A172 (cell line): ENCODE results near the gene ECSIT. TPM values are rescaled to one million over a fixed set of nuclear protein-coding genes. Genes with fewer than 3 reads are reported as not detected.
"Not testable (repeated sequence)": the region's sequence is repeated elsewhere in the genome, so short reads cannot be mapped to it uniquely, and the experiment has no call there.

ENCODE experiments used
- DNase-seq: peaks from one replicate; pipeline ENCODE4 v3.0.0-alpha.2; 2015; ENCODE audit warnings: low spot score
- total RNA-seq: library from RNA; depleted of rRNA; stranded (reverse); fragments of >200 nt; shearing (Covaris generic); gene quantifications from 2 replicates; pipeline ENCODE4 v1.2.3, GENCODE V29; 2014; rRNA removed

Gene ECSIT, protein sequence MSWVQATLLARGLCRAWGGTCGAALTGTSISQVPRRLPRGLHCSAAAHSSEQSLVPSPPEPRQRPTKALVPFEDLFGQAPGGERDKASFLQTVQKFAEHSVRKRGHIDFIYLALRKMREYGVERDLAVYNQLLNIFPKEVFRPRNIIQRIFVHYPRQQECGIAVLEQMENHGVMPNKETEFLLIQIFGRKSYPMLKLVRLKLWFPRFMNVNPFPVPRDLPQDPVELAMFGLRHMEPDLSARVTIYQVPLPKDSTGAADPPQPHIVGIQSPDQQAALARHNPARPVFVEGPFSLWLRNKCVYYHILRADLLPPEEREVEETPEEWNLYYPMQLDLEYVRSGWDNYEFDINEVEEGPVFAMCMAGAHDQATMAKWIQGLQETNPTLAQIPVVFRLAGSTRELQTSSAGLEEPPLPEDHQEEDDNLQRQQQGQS
- total RNA-seq: 44.0 and 54.0 TPM in 2 replicates

DNA sequence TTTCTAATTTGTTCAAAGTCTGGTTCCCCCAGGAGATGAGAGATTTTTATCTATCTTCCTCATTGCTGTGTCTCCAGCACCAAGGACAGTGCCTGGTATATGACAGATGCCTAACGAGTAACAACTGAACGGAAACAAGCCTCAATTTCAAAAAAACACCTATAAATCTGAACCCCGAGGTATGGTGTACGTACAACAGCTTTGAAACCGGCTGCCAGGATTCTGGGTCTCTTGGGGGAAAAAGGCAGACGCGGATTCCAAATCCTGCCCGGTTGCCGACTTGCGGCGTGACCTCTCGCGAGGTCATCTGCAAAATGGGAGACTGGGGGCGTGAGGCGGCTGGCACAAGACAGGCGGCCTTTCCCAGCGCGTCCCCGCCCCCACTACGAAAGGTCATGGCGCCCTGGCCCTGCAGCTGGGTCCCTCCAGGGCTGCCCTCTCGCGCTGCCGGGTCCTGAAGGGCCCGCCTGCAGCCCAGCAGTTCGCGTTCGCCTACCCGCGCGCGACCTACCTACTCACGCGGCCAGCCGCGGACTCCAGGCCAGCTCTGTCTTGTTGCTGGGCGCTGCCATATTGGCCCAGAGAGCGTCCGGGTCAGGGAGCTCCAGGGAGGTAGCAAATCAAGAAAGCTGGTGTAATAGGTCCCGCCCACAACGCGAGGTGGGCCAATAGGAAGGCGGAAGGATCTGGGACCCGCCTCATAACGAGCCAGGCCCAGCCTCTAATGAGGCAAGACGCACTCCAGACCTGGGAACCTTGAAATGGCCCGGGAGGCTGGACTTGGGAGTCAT lies at the start of gene ECSIT:
Gene ECSIT (minus strand): TSS at position 584 of the 791 bp plus-strand sequence. CDS start 9,964 bp downstream, outside the sequence.
- DNase-seq: peak; percentile 99

DNA sequence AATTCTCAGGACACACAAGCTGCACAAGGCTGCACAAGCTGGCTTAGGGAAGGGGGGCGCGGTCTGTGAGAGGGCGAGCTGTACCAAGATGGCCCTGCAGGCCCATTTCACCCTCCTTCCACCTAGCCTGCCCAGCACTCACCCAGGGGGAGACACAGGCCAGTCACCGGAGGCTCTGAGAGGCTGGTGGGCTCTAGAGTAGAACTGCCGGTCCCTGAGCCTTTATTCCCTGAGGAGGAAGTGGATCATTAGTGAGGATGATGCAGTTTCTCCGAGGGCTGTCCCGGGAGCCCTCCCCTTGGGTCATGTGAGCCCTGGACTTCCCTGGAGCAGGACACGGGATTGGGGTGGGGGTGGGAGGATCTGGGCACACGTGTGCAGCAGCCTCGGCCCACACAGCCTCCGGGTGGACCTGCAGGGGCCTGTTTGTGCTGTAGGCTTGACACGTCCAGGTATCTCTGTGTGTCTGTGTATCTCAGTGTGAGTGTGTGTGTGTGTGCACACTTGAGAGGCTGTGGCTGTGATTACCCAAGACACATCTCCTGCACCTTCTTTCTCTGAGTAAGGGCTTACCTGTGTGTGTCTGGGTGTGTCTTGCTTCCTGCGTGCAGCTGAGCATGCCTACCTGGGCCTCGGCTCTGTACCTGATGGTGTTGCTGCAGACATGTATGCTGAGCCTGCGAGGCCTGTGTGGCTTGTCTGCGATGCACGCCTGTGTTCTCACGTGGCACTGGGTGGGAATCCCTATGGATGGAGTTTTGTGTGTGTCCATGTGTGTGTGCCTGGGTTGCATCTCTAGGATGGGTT lies 48.7 kb upstream of the ECSIT start, which contains the start of gene ACP5:
Gene ACP5 (minus strand): TSS at position 195 of the 807 bp plus-strand sequence. CDS start 328 bp downstream, outside the sequence.
- peak; percentile 32 for DNase-seq

DNA sequence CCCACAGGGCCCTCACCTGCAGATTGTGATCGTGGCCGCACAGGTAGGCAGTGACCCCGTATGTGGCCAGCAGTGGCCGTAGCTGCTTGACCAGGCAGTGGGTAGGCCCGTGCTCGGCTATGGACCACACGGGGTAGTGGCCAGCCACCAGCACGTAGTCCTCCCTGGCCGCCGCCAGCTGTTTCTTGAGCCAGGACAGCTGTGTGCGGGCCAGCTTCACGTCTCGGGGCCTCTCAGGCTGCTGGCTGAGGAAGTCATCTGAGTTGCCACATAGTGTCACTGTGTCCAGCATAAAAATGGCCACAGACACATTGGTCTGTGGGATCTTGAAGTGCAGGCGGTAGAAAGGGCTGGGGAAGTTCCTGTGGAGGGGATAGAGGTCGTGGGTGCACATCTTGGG lies 47.3 kb upstream of the ECSIT start:
- no peak for DNase-seq

GRCh38 chr19:11574689-11575088 lies 45.8 kb upstream of the ECSIT start:
- DNase-seq: no peak

GRCh38 chr19:11573763-11574162 lies 44.8 kb upstream of the ECSIT start:
- not testable (repeated sequence) for DNase-seq

DNA sequence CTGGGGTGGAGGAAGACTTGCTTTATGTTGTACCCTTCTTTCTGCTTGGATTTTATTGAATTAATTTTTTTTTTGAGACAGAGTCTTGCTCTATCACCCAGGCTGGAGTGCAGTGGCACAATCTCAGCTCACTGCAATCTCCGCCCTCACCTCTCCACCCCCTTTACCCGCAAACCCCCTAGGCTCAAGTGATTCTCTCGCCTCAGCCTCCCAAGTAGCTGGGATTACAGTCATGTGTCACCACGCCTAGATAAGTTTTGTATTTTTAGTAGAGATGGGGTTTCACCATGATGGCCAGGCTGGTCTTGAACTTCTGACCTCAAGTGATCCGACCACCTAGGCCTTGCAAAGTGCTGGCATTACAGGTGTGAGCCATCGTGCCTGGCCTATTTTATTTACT lies 44.4 kb upstream of the ECSIT start:
- not testable (repeated sequence) for DNase-seq

- DNase-seq: no peak
These were observed 41.1 kb upstream of the ECSIT start for GRCh38 chr19:11570039-11570462.

DNA sequence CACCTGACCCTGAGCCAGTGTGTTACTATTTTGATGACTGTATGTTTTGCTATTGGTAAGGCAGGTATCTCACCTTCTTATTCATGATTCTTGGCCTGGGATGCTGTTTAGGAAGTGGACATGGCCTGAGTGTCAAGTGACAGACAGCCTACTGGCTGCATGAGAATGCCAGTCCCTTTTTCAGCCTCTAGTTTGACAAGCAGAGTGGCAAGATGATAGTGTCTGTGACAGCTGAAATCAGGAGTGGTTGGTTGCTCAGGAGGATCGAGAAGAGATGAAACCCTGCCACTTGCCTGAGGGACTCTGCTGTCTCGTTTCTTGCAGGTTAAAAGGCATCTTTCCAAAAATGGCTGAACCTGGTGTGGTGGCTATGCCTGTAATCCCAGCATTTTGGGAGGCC lies 37.2 kb upstream of the ECSIT start:
- DNase-seq: no peak

DNA sequence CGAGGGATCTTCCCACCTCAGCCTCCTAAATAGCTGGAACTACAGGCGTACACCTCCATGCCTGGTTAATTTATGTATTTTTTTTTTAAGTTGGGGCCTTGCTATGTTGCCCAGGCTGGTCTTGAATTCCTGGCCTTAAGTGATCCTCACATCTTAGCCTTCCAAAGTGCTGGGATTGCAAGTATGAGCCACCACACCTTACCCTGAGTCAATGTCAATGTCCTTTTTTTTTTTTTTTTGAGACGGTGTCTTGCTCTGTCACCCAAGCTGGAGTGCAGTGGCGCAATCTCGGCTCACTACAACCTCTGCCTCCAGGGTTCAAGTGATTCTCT lies 36.7 kb upstream of the ECSIT start:
- DNase-seq: not testable (repeated sequence)

DNA sequence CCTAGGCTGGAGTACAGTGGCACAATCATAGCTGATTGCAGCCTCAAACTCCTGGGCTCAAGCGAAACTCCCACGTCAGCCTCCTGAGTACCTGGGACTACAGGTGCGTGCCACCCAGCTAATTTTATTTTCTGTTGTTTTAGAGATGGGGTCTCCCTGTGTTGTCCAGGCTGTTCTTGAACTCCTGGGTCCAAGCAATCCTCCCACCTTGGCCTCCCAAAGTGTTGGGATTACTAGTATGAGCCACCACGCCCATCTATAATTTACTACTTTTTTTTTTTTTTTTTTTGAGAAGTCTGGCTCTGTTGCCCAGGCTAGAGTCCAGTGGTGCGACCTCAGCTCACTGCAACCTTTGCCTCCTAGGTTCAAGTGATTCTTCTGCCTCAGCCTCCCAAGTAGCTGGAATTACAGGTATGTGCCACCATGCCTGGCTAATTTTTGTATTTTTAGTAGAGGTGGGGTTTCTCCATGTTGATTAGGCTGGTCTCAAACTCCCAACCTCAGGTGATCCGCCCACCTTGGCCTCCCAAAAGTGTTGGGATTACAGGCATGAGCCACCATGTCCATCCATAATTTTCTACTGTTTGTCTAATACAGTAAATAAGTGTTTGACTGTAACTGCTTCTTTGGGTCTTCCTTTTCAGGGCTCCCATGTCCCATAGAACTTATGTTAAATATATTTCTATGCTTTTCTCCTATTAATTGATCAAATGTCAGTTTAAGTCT lies 35.3 kb upstream of the ECSIT start:
- not testable (repeated sequence) for DNase-seq

DNA sequence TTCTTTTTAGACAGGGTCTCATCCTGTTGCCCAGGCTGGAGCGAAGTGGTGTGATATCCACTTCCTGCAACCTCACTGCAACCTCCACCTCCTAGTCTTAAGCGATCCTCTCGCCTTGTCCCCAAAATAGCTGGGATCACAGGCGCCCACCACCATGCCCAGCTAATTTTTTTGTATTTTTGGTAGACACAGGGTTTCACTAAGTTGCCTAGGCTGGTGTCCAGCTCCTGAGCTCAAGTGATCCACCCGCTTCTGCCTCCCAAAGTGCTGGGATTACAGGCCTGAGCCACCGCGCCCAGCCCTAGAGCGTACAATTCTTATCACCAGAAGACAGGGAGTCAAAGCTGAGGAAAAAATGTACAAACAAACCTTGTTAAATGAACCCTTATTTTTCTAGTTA lies 34.6 kb upstream of the ECSIT start:
- no peak for DNase-seq

- DNase-seq: peak; percentile 76
These were observed 31.6 kb upstream of the ECSIT start for GRCh38 chr19:11560404-11561051.

DNA sequence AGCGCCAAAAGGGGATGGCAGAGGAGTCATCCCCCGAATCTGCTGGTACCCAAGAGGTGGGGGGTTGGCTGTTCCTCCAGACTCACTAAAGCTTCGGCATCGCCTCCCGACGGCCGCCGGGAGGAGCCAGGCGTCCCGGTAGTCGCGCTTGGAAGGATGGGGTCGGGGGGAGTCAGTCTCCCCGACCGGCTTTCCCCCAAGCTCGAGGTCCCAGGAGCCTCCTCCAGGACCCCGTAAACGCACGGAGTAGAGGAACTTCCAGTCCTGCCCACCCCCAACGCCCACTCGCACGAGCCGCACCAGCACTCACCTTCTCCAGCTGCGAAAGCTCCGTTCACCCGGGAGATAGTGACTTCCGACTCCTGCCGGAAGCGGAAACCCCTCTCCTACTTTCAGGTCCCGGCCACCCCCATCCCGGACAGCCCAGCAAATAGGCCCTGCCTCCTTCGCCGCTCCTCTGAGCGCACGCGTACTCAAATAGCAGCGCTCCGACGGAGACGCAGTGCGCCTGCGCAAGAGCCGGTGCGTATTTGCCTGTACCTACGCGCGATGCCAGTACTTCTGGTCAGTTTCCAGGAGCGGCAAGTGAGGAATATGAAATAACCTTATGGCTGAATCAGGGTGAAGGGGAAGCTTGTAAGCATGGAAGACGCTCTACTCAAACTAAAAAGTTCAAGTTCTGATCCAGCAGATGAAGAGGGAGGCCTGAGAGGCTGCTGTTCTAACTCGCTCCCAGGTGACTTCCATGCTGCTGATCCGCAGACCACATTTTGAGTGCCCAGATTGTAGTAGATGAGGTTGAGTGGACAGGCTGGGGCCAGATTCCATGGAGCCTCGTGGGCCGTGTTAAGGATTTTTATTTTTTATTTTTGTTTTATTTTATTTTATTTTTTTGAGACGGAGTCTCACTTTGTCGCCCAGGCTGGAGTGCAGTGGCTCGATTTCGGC lies 30.2 kb upstream of the ECSIT start, which contains the start of gene ELOF1:
Gene ELOF1 (minus strand): TSS at position 350 of the 948 bp plus-strand sequence. CDS start 4,883 bp downstream, outside the sequence.
- peak; percentile 96 for DNase-seq

DNA sequence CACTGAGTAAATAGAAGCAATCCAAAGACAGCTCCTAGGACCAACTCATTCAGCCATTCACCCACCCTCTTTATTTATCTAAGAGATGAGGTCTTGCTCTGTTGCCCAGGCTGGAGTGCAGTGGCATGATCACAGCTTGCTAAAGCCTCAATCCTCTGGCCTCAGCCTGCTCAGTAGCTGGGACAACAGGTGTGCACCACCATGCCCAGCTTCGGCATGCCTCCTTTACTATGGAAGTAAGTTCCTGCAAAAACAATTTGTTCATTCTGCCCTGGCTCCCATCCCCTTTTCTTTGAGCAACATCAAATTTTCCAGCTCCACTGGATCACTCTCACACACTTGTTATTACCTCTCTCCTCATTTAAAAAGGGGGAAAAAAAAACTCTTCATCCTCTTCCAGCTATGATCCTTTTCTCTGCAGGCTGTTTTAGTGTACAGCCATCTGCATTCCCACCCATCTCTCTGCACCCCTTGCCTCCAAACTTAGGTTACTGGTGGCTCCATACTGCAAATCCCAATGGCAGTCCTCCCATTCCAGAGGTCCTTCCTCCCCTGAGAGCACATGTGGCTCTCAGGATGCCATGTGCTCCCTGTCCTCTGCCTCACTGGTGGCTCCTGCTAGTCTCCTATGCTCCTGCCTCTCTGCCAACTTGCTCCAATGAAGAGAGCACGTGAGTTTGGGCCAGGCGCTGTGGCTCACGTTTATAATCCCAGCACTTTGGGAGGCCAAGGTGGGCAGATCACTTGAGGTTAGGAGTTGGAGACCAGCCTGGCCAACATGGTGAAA lies 27.9 kb upstream of the ECSIT start:
- DNase-seq: no peak

DNA sequence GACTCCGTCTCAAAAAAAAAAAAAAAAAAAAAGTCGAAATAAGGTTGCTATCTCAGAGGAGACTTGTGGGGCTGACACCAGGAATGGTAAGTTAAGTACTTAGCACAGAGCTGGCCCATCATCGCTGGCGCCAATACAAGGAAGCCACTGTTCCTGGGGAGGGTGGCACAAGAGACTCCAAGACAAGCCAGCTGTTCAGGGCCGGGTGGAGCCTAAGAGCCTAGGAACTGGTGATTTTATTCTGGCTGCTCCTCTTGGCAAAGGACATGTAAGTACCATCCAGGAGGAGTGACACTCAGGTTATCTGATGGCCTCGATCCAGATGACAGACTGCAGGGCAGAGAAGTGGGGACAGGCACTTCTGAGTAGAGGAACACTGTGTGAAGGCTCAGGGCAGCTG lies 26.3 kb upstream of the ECSIT start:
- no peak for DNase-seq

GRCh38 chr19:11554160-11554559 lies 25.2 kb upstream of the ECSIT start:
- DNase-seq: no peak

GRCh38 chr19:11552666-11553372 lies 23.9 kb upstream of the ECSIT start:
- DNase-seq: no peak
